IMR-90 (cell line): ENCODE data around the gene CASKIN1. TPM values are rescaled to one million over a fixed set of nuclear protein-coding genes. Genes with fewer than 3 reads are reported as not detected.
A peak's percentile ranks its signal among the peaks of the same experiment; 100 is the strongest.

Experiments
- ATAC-seq: fragments of 200-7000 bp; cut with Tn5 transposase; 2 replicates; pipeline ENCODE4 v1.9.1; 2020; ENCODE audit warnings: low read depth, mild to moderate bottlenecking, moderate library complexity
- BruUV-seq: library from RNA; stranded (reverse); fragments of 400-500 nt; replicated peaks from 2 replicates; lab custom pipeline; 2021; lab: Mats Ljungman, UMichigan
- CTCF ChIA-PET: fragments of 300-600 bp; formaldehyde crosslinking; extraction: SDS; loops from one replicate; lab custom pipeline; 2021; ENCODE audit warnings: antibody characterized with exemption; lab: Yijun Ruan, JAX
- POLR2A ChIA-PET: fragments of 300-600 bp; sonication (Branson Sonifier 250); formaldehyde crosslinking; loops from one replicate; lab custom pipeline; 2022; ENCODE audit warnings: antibody characterized with exemption; ENCODE audit not compliant: unreplicated experiment; lab: Charles Lee
- DNase-seq: peaks from one replicate; pipeline ENCODE4 v3.0.0; 2013
- H2AFZ ChIP-seq: replicated peaks from 2 replicates; pipeline ENCODE3; 2013; ENCODE audit warnings: low read length, mild to moderate bottlenecking; ENCODE audit not compliant: poor library complexity
- H2AK5ac ChIP-seq: 2 replicates; pipeline ENCODE4 v1.6.1; 2013; ENCODE audit warnings: low read depth, low read length, inconsistent platforms
- H2AK9ac ChIP-seq: replicated peaks from 2 replicates; pipeline ENCODE3; 2013; ENCODE audit warnings: mild to moderate bottlenecking, low read depth, low read length, moderate library complexity; ENCODE audit not compliant: poor library complexity
- H2BK120ac ChIP-seq: 2 replicates; pipeline ENCODE4 v1.6.1; 2013; ENCODE audit warnings: low read depth, low read length, inconsistent platforms
- H2BK15ac ChIP-seq: 3 replicates; pipeline ENCODE4 v1.6.1; 2013; ENCODE audit warnings: low read depth, low read length, inconsistent platforms
- H2BK20ac ChIP-seq: 2 replicates; pipeline ENCODE4 v1.6.1; 2013; ENCODE audit warnings: low read depth, mild to moderate bottlenecking, inconsistent platforms, low read length, moderate library complexity
- H2BK5ac ChIP-seq: 2 replicates; pipeline ENCODE4 v1.6.1; 2013; ENCODE audit warnings: mild to moderate bottlenecking, low read depth, low read length, inconsistent platforms; ENCODE audit not compliant: poor library complexity, severe bottlenecking
- H3K14ac ChIP-seq: replicated peaks from 2 replicates; pipeline ENCODE4 v1.6.1; 2013; ENCODE audit warnings: low read depth, low read length, inconsistent platforms
- H3K18ac ChIP-seq: 2 replicates; pipeline ENCODE4 v1.6.1; 2013; ENCODE audit warnings: low read depth, low read length, control low read depth
- H3K23ac ChIP-seq: 2 replicates; pipeline ENCODE4 v1.6.1; 2013; ENCODE audit warnings: low read depth, low read length, inconsistent platforms
- H3K27ac ChIP-seq: 2 replicates; pipeline ENCODE4 v1.5.1; 2013; ENCODE audit warnings: mild to moderate bottlenecking, control low read depth, low read length; ENCODE audit not compliant: insufficient read depth
- H3K27me3 ChIP-seq: 2 replicates; pipeline ENCODE4 v1.6.1; 2013; ENCODE audit warnings: low read length; ENCODE audit not compliant: control insufficient read depth, insufficient read depth
- H3K36me3 ChIP-seq: 2 replicates; pipeline ENCODE4 v1.6.1; 2013; ENCODE audit warnings: low read length, mixed read lengths; ENCODE audit not compliant: control insufficient read depth, insufficient read depth
- H3K4ac ChIP-seq: 2 replicates; pipeline ENCODE4 v1.6.1; 2013; ENCODE audit warnings: low read depth, low read length, inconsistent platforms
- H3K4me1 ChIP-seq: 2 replicates; pipeline ENCODE4 v1.6.1; 2013; ENCODE audit warnings: low read length, mixed read lengths; ENCODE audit not compliant: control insufficient read depth, insufficient read depth
- H3K4me2 ChIP-seq: 2 replicates; pipeline ENCODE4 v1.6.1; 2013; ENCODE audit warnings: low read depth, mild to moderate bottlenecking, control low read depth, low read length, moderate library complexity
- H3K4me3 ChIP-seq: 2 replicates; pipeline ENCODE4 v1.5.1; 2013; ENCODE audit warnings: low read depth, mild to moderate bottlenecking, control low read depth, low read length, moderate library complexity; ENCODE audit not compliant: insufficient read depth
- H3K56ac ChIP-seq: 2 replicates; pipeline ENCODE4 v1.6.1; 2013; ENCODE audit warnings: low read length, inconsistent platforms; ENCODE audit not compliant: insufficient read depth; ENCODE audit errors: extremely low read depth
- H3K79me1 ChIP-seq, 2 experiments: 2 replicates each; pipeline ENCODE4 v1.6.1; 2013; ENCODE audit warnings: low read length in 2 of 2, inconsistent platforms in 1 of 2, low read depth in 1 of 2
- H3K9ac ChIP-seq: 2 replicates; pipeline ENCODE4 v1.6.1; 2013; ENCODE audit warnings: low read depth, low read length, control low read depth
- H3K9me1 ChIP-seq: 2 replicates; pipeline ENCODE4 v1.6.1; 2013; ENCODE audit warnings: low read length, inconsistent platforms; ENCODE audit not compliant: insufficient read depth
- H3K9me3 ChIP-seq: 2 replicates; pipeline ENCODE4 v1.6.1; 2013; ENCODE audit warnings: low read length; ENCODE audit not compliant: control insufficient read depth, insufficient read depth
- H4K20me1 ChIP-seq: 2 replicates; pipeline ENCODE4 v1.6.1; 2013; ENCODE audit warnings: low read length, inconsistent platforms; ENCODE audit not compliant: insufficient read depth
- H4K5ac ChIP-seq: 2 replicates; pipeline ENCODE4 v1.6.1; 2013; ENCODE audit warnings: mild to moderate bottlenecking, low read depth, low read length, control low read depth
- H4K8ac ChIP-seq, 2 experiments: 2 replicates each; pipeline ENCODE4 v1.6.1; 2013; ENCODE audit warnings: low read depth in 2 of 2, low read length in 2 of 2, control low read depth in 1 of 2, inconsistent platforms in 1 of 2
- H4K91ac ChIP-seq: 2 replicates; pipeline ENCODE4 v1.6.1; 2013; ENCODE audit warnings: low read depth, low read length, inconsistent platforms; ENCODE audit not compliant: insufficient read depth
- BHLHE40 ChIP-seq: fragments of 150-350 bp; IDR thresholded peaks from 2 replicates; pipeline ENCODE4 v1.6.1; 2016; ENCODE audit warnings: mild to moderate bottlenecking, low read depth, low read length
- CHD1 ChIP-seq: IDR thresholded peaks from 2 replicates; pipeline ENCODE4 v1.6.1; 2012; ENCODE audit warnings: low read depth, low read length, improper control_type of control experiment
- ELK1 ChIP-seq: fragments of 150-350 bp; IDR thresholded peaks from 2 replicates; pipeline ENCODE4 v1.6.1; 2016; ENCODE audit warnings: low read depth, mild to moderate bottlenecking, low read length, moderate library complexity, borderline replicate concordance
- FOS ChIP-seq: fragments of 150-350 bp; IDR thresholded peaks from 2 replicates; pipeline ENCODE4 v1.6.1; 2016; ENCODE audit warnings: low read depth, low read length
- MAZ ChIP-seq: IDR thresholded peaks from 2 replicates; pipeline ENCODE4 v1.6.1; 2012; ENCODE audit warnings: low read depth, mild to moderate bottlenecking, low read length, improper control_type of control experiment, moderate library complexity, borderline replicate concordance
- NFE2L2 ChIP-seq: fragments of 150-350 bp; IDR thresholded peaks from 2 replicates; pipeline ENCODE4 v1.6.1; 2016; ENCODE audit warnings: low read depth, mild to moderate bottlenecking, low read length
- POLR2A ChIP-seq: IDR thresholded peaks from 2 replicates; pipeline ENCODE4 v1.6.1; 2012; ENCODE audit warnings: mild to moderate bottlenecking, low read depth, low read length
- RCOR1 ChIP-seq: IDR thresholded peaks from 2 replicates; pipeline ENCODE4 v1.6.1; 2012; ENCODE audit warnings: mild to moderate bottlenecking, low read length, improper control_type of control experiment; ENCODE audit not compliant: insufficient replicate concordance
- RFX5 ChIP-seq: IDR thresholded peaks from 2 replicates; pipeline ENCODE4 v1.8.0; 2012; ENCODE audit warnings: low read depth, mild to moderate bottlenecking, low read length, moderate library complexity
- SMC3 ChIP-seq: fragments of 150-350 bp; IDR thresholded peaks from 2 replicates; pipeline ENCODE4 v1.6.1; 2016; ENCODE audit warnings: low read depth, mild to moderate bottlenecking, antibody characterized with exemption, low read length, moderate library complexity
- WGBS, 2 experiments: methylation state at CpG; one replicate each; pipeline versions ENCODE4 v1.1.5 to v1.1.7; 2013; ENCODE audit warnings: missing lambda C conversion rate in 2 of 2; ENCODE audit not compliant: insufficient read length in 1 of 2; ENCODE audit errors: extremely low coverage in 2 of 2; 5-methylcytosine and 5-hydroxymethylcytosine counted together
- dilution Hi-C: fragments of 300-500 bp; cut with HindIII; formaldehyde crosslinking; loops from one replicate; pipeline ENCODE4 v1.14.3; 2018; ENCODE audit warnings: low sequenced_read_pairs; ENCODE audit not compliant: unreplicated experiment
- in situ Hi-C: fragments of 300-500 bp; cut with MboI; formaldehyde crosslinking; loops from 3 replicates; pipeline ENCODE4 v1.14.3; 2019; ENCODE audit warnings: low sequenced_read_pairs, inconsistent platforms, mixed read lengths
- intact Hi-C: fragments of 100-400 bp; cut with micrococcal nuclease; formaldehyde crosslinking; loops from 2 replicates; pipeline ENCODE4 v1.10.0; 2022
- polyA plus RNA-seq, 3 experiments: library from polyadenylated mRNA; depleted of rRNA; stranded (reverse); fragments of >200 nt; gene quantifications; 2 replicates each; pipeline ENCODE4 v1.2.3, GENCODE V29; 2012; ENCODE audit warnings: low replicate concordance in 1 of 3
- total RNA-seq: library from RNA; depleted of rRNA; stranded (reverse); fragments of >200 nt; gene quantifications from 2 replicates; pipeline ENCODE4 v1.2.3, GENCODE V29; 2012
- TF ChIP-seq, protein P1 (sequence below): conservative IDR thresholded peaks from 2 replicates; pipeline ENCODE4 v1.5.1; 2012; ENCODE audit warnings: mild to moderate bottlenecking, low read depth, low read length, improper control_type of control experiment
- TF ChIP-seq, protein P2 (sequence below): fragments of 150-350 bp; IDR thresholded peaks from 2 replicates; pipeline ENCODE4 v1.6.1; 2017; ENCODE audit warnings: mild to moderate bottlenecking, antibody characterized with exemption, low read length, low read depth

The CASKIN1 gene
- total and polyA plus RNA-seq, 2 of the 4 experiments (the other 2 are of a cell fraction): 0.05 TPM; not detected in 1

GRCh38 chr16:2223221-2223941, 27.0 kb upstream of the CASKIN1 start, which contains the start of gene E4F1 (continued):
- TF ChIP-seq NFE2L2: no peak
- no peak for TF ChIP-seq FOS

DNA sequence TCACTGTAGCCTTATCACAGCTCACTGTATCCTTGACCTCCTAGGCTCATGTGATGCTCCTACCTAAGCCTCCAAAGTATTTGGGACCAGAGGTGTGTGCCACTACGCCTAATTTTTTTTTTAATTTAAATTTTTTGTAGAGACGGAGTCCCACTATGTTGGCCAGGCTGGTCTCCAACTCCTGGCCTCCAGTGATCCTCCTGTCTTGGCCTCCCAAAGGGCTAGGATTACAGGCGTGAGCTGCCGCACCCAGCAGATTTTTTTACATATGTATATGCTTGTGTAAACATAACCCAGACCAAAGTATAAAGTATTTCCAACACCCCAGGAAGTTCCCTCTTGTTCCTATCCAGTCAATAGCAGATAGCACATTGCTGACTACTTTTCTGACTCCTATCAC, 19.9 kb upstream of the CASKIN1 start:
- DNase-seq: no peak
- Histone ChIP-seq H2AK5ac (no peak overlapping the region), H4K91ac (no peak overlapping the region), H4K20me1 (peaks cover 12% of the 10 kb centered on the region), H2BK20ac (no peak overlapping the region), H3K56ac (no peak overlapping the region), H3K23ac (no peak overlapping the region), H3K36me3 (peaks cover 4% of the 10 kb centered on the region; the same call in 1 of the 2 replicates), H3K4ac (no peak overlapping the region), H3K9me1 (no peaks in the 10 kb centered on the region), H3K4me1 (peaks cover 7% of the 10 kb centered on the region), H3K4me2 (no peak overlapping the region), H3K18ac (no peak overlapping the region), H3K4me3 (no peak overlapping the region), H2AFZ (no peak overlapping the region), H2BK5ac (no peak overlapping the region), H3K9me3 (no peaks in the 10 kb centered on the region), H4K5ac (no peak overlapping the region), H4K8ac (0 out of 4 replicates have a peak overlapping the region, but pooled peaks of 1 of the 2 experiments have one; percentile 9), H3K27me3 (no peaks in the 10 kb centered on the region), H2BK120ac (no peak overlapping the region), H3K79me1 (peaks cover 14 to 30% of the 10 kb centered on the region in 2 experiments), H3K14ac (no peak overlapping the region), H3K9ac (no peak overlapping the region), H3K27ac (no peak overlapping the region), H2AK9ac (no peak overlapping the region), H2BK15ac (no peak overlapping the region)
- BruUV-seq: no TSS peak
- dilution Hi-C loops (no loop called here), intact Hi-C loops (no loop called here), in situ Hi-C loops (no loop called here)
- WGBS, 2 experiments: no CpG with 5 or more reads among the region's 4 CpGs
- TF ChIP-seq ELK1 (no peak), RCOR1 (no peak), MAZ (no peak), SMC3 (no peak), CHD1 (no peak), RFX5 (no peak), BHLHE40 (no peak), POLR2A (no peak)
- TF ChIP-seq, protein P1, sequence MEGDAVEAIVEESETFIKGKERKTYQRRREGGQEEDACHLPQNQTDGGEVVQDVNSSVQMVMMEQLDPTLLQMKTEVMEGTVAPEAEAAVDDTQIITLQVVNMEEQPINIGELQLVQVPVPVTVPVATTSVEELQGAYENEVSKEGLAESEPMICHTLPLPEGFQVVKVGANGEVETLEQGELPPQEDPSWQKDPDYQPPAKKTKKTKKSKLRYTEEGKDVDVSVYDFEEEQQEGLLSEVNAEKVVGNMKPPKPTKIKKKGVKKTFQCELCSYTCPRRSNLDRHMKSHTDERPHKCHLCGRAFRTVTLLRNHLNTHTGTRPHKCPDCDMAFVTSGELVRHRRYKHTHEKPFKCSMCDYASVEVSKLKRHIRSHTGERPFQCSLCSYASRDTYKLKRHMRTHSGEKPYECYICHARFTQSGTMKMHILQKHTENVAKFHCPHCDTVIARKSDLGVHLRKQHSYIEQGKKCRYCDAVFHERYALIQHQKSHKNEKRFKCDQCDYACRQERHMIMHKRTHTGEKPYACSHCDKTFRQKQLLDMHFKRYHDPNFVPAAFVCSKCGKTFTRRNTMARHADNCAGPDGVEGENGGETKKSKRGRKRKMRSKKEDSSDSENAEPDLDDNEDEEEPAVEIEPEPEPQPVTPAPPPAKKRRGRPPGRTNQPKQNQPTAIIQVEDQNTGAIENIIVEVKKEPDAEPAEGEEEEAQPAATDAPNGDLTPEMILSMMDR: no peak
- TF ChIP-seq, protein P2, sequence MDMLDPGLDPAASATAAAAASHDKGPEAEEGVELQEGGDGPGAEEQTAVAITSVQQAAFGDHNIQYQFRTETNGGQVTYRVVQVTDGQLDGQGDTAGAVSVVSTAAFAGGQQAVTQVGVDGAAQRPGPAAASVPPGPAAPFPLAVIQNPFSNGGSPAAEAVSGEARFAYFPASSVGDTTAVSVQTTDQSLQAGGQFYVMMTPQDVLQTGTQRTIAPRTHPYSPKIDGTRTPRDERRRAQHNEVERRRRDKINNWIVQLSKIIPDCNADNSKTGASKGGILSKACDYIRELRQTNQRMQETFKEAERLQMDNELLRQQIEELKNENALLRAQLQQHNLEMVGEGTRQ: no peak
- no peak for ATAC-seq
- ChIA-PET CTCF (no interaction called here), POLR2A (no interaction called here)
